Measurements from ENCODE around the gene BPIFB3.

GRCh38 chr20:33022694-33023438 is 30.8 kb upstream of the BPIFB3 start:
- TF ChIP-seq CTCF (conservative IDR thresholded peaks at IDR 0.05; ENCODE audit: low read depth, low read length) (no peak), POLR2A (IDR thresholded peaks at IDR 0.05; ENCODE audit: low read depth, low read length) (no peak), RFX5 (IDR thresholded peaks at IDR 0.05; ENCODE audit: low read depth, low read length) (no peak), RAD21 (IDR thresholded peaks at IDR 0.05; ENCODE audit: low read length) (no peak), USF2 (IDR thresholded peaks at IDR 0.05; ENCODE audit: low read depth, low read length) (no peak), CEBPB (IDR thresholded peaks at IDR 0.05; ENCODE audit: low read depth, low read length) (no peak), FOS (IDR thresholded peaks at IDR 0.05; ENCODE audit: low read depth, low read length) (no peak)

Data from IMR-90 (cell line).